Activated CD4-positive, CD25-positive, alpha-beta regulatory T cell treated with anti-CD3 and anti-CD28 coated beads, Interleukin-2, amount 50 U/mL, for 16 hours (primary cell): ENCODE results near the gene UBE2L3.
"Not testable (repeated sequence)": the region's sequence is repeated elsewhere in the genome, so short reads cannot be mapped to it uniquely, and the experiment has no call there.

Experiments
- DNase-seq: peaks from one replicate; pipeline ENCODE4 v3.0.0-alpha.2; 2020; ENCODE audit warnings: low read depth, low spot score

UBE2L3 gene

GRCh38 chr22:21567456-21568346 lies at the start of gene UBE2L3:
TSS of gene UBE2L3 (plus strand) at chr22:21567714. CDS start at chr22:21567745, 31 bp downstream.
- DNase-seq = peak; percentile 71

- DNase-seq = not testable (repeated sequence)
These were observed 40.6 kb upstream of the UBE2L3 start for GRCh38 chr22:21526705-21527500.

GRCh38 chr22:21531525-21531924 lies 36.0 kb upstream of the UBE2L3 start:
- not testable (repeated sequence) for DNase-seq

- DNase-seq = not testable (repeated sequence)
These were observed 34.5 kb upstream of the UBE2L3 start for GRCh38 chr22:21532863-21533648.

GRCh38 chr22:21539862-21540261 lies 27.7 kb upstream of the UBE2L3 start:
- not testable (repeated sequence) for DNase-seq

- DNase-seq = not testable (repeated sequence)
These were observed 22.8 kb upstream of the UBE2L3 start for GRCh38 chr22:21544432-21545322.

- DNase-seq = not testable (repeated sequence)
These were observed 18.0 kb upstream of the UBE2L3 start for GRCh38 chr22:21549558-21549957.

- not testable (repeated sequence) for DNase-seq
These were observed 17.4 kb upstream of the UBE2L3 start for GRCh38 chr22:21550008-21550677.

- DNase-seq = not testable (repeated sequence)
These were observed 16.9 kb upstream of the UBE2L3 start for GRCh38 chr22:21550678-21551047.

GRCh38 chr22:21551361-21551760 lies 16.2 kb upstream of the UBE2L3 start, which contains the start of gene RIMBP3C:
TSS of gene RIMBP3C (minus strand) at chr22:21551461. CDS start at chr22:21550976, 485 bp downstream.
- not testable (repeated sequence) for DNase-seq

- not testable (repeated sequence) for DNase-seq
These were observed 8.0 kb upstream of the UBE2L3 start for GRCh38 chr22:21559345-21560125.

GRCh38 chr22:21560657-21561056 lies 6.9 kb upstream of the UBE2L3 start:
- not testable (repeated sequence) for DNase-seq

GRCh38 chr22:21563912-21564311 lies 3.6 kb upstream of the UBE2L3 start:
- DNase-seq = no peak

GRCh38 chr22:21564411-21564810 lies 3.1 kb upstream of the UBE2L3 start:
- DNase-seq = no peak

GRCh38 chr22:21568347-21569075 lies 997 bp downstream of the UBE2L3 start:
- no peak for DNase-seq

GRCh38 chr22:21569076-21569427 lies 1.5 kb downstream of the UBE2L3 start:
- DNase-seq = not testable (repeated sequence)

- DNase-seq = no peak
These were observed 2.1 kb downstream of the UBE2L3 start for GRCh38 chr22:21569459-21570170.

- no peak for DNase-seq
These were observed 2.9 kb downstream of the UBE2L3 start for GRCh38 chr22:21570398-21570797.
